ENCODE data around the gene LAMC3.

LAMC3 gene

DNA sequence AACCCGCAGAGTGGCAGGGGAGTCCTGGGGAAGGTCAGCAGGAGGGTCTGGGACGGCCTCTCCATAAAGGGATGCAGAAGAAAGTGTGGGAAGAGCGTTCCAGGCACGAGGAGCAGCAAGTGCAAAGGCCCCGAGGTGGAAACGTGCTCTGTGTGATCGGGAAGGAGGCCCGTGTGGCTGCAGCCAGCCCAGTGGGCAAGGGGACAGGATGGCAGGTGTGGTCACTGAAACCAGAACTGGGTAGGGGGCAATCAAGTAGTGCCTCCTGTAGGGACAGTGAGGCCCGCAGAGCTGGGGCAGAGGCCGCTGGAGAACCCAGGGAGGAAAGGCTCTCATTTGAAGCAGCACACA lies 16.3 kb upstream of the LAMC3 start:
- Mint-ChIP-seq H3K27me3 (ENCODE audit: low read depth) (peaks cover 53% of the 10 kb centered on the region), H3K4me3 (no peak overlapping the region), H3K4me1 (peaks cover 33% of the 10 kb centered on the region), H3K9me3 (no peaks in the 10 kb centered on the region), H3K27ac (peak overlapping the region in 1 of 3 experiments; percentile 55), H3K36me3 (ENCODE audit: low read depth) (no peaks in the 10 kb centered on the region)
- TF ChIP-seq, protein P1, sequence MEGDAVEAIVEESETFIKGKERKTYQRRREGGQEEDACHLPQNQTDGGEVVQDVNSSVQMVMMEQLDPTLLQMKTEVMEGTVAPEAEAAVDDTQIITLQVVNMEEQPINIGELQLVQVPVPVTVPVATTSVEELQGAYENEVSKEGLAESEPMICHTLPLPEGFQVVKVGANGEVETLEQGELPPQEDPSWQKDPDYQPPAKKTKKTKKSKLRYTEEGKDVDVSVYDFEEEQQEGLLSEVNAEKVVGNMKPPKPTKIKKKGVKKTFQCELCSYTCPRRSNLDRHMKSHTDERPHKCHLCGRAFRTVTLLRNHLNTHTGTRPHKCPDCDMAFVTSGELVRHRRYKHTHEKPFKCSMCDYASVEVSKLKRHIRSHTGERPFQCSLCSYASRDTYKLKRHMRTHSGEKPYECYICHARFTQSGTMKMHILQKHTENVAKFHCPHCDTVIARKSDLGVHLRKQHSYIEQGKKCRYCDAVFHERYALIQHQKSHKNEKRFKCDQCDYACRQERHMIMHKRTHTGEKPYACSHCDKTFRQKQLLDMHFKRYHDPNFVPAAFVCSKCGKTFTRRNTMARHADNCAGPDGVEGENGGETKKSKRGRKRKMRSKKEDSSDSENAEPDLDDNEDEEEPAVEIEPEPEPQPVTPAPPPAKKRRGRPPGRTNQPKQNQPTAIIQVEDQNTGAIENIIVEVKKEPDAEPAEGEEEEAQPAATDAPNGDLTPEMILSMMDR (IDR thresholded peaks at IDR 0.05; ENCODE audit: unreplicated experiment in 3 of 3), result no peak

DNA sequence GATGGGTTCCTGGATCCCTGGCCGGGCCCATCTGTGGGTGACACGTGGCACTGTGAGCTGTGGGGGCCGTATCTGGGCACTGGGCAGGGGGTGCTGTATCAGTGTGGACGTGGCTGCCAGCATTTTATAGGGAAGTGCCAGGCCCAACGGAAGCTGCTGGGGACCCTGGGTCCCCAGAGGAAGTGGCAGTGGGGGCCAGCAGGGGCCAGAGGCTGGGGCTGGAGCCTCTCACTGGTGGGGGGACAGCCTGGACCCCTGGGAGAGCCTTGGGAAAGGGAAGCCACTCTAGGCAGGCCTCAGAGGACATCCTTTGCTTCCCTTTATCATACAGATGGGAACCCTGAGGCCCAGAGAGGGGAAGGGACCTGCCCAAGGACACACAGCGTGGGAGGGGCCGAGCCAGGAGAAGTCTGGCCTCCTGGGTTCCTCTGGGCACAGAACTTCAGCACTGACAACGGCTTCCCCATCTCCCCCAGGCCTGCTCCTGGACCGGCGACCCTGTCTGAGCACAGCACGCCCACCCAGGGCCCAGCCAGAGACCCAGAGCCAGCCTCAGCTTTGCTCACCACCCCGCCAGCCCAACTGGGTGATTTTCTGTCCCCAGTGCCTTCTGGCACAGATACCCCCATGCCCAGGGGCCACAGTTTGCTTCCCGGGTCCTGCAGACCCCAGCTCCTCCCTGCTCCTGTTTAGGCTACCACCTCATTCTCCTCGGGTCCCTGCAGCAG lies 15.5 kb upstream of the LAMC3 start:
- Mint-ChIP-seq H3K27ac (no peak overlapping the region), H3K9me3 (no peaks in the 10 kb centered on the region), H3K4me1 (peaks cover 28% of the 10 kb centered on the region), H3K27me3 (ENCODE audit: low read depth) (peaks cover 51% of the 10 kb centered on the region), H3K4me3 (no peak overlapping the region), H3K36me3 (ENCODE audit: low read depth) (no peaks in the 10 kb centered on the region)
- TF ChIP-seq, protein P1 (IDR thresholded peaks at IDR 0.05; ENCODE audit: unreplicated experiment in 3 of 3), result no peak

DNA sequence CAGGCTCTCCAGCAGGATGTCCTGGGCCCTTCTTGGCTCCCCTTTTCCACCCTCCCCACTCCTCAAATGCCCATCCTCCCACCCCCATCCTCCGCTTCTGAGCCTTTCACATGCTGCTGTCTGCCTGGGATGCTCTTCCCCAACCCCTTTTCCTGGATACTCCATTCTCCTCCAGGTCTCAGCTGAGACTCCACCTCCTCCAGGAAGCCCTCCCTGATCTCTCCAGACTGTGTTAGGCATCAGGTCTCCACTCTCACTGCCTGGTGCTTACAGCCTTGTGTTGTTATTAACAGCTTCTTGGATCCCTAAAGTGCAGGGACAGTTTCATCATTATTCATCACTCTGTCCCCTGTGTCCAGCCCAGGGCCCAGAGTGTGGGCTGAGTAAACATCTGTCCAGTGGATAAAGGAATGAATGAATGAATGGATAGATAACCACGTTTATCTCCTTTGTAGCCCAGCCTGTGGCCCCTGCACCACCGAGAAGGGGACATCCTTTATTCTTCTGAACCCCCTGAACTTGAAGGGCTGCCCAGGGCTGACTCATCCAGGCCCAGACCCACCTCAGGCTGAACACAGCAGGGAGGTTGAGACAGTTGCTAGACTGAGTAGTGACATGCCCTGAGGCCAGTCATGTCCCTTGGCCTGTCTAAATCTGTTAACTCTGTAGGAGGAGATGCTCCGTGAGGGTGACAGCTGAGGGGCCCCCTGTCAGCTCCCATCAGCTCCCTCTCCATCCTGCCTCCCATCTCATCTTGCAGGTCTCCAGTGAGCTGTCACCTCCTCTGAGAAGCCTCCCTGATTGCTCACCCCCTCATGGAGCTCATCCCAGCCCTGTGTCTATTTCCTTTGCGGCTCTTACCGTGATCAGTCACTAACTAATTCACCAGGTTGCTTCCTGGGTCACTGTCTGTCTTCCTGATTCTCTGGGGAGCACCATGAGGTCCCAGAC lies 14.6 kb upstream of the LAMC3 start:
- peaks cover 49% of the 10 kb centered on the region for H3K27me3 Mint-ChIP-seq (ENCODE audit: low read depth)
- peaks cover 26% of the 10 kb centered on the region for H3K4me1 Mint-ChIP-seq
- H3K27ac Mint-ChIP-seq, result no peak overlapping the region
- H3K36me3 Mint-ChIP-seq (ENCODE audit: low read depth), result no peaks in the 10 kb centered on the region
- no peak overlapping the region for H3K4me3 Mint-ChIP-seq
- no peaks in the 10 kb centered on the region for H3K9me3 Mint-ChIP-seq
- TF ChIP-seq, protein P1 (IDR thresholded peaks at IDR 0.05; ENCODE audit: unreplicated experiment in 3 of 3), result no peak

DNA sequence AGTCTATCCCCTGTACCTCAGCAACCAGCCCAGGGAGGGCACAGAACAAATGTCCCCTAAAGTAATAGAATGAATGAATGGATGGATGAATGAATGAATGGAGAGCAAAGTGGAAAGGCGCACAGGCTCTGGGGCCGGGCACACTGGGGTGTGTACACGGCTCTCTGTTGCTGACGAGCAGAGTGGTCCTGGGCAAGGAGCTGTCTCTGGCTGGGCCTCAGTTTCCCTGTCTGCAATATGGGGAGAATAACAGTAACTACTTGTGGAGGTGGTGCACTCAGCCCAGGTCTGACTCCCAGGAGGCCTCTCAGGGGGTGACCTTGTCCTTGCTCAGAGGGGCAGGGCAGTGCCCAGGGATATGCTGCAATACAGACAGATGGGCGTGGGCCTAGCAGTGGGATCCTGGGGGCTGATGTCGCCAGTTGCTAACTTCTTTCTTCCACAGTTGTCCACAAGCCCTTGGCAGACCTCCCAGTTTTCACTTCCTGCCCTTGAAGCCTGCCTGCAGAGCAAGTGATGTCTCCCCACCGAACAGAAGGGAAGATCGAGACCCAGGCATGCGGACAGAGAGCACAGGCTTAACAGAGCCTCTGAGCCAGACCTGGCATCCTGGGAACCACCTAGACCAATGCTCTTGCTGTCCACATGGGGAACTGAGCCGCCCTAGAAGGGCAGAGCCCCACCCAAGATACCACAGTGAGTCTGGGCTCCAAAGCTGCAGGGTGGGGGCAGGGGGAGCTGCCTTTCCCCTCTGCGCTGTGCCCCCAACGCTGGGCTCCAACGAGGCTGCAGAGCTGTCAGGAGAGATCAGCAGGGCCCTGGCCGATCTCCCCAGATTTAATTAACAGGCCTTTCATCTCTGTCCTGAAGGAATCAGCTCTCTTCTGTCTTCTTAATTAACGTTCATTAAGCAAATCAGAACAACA lies 13.6 kb upstream of the LAMC3 start:
- Mint-ChIP-seq H3K4me3 (no peak overlapping the region), H3K36me3 (ENCODE audit: low read depth) (no peaks in the 10 kb centered on the region), H3K4me1 (peaks cover 25% of the 10 kb centered on the region), H3K27ac (no peak overlapping the region), H3K27me3 (ENCODE audit: low read depth) (peaks cover 50% of the 10 kb centered on the region), H3K9me3 (no peaks in the 10 kb centered on the region)
- TF ChIP-seq, protein P1 (IDR thresholded peaks at IDR 0.05; ENCODE audit: unreplicated experiment in 3 of 3), result peak in 1 of 3 experiments; percentile 8

DNA sequence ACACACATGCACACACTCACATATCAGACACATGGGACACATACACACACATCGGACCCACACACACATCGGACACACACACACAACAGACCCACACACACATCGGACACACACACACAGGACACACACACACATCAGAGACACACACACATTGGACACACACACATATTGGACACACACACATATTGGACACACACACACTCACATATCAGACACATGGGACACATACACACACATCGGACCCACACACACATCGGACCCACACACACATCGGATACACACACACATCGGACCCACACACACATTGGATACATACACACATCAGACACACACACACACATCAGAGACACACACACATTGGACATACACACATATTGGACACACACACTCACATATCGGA lies 12.8 kb upstream of the LAMC3 start:
- Mint-ChIP-seq H3K4me3 (no peak overlapping the region), H3K27me3 (ENCODE audit: low read depth) (peaks cover 42% of the 10 kb centered on the region), H3K4me1 (peaks cover 20% of the 10 kb centered on the region), H3K9me3 (no peaks in the 10 kb centered on the region), H3K27ac (no peak overlapping the region), H3K36me3 (ENCODE audit: low read depth) (no peaks in the 10 kb centered on the region)
- TF ChIP-seq, protein P1 (IDR thresholded peaks at IDR 0.05; ENCODE audit: unreplicated experiment in 3 of 3), result no peak

All from nephron (organoid).